Osteoblast (primary cell): ENCODE data around the gene DOCK7. TPM values are rescaled to one million over a fixed set of nuclear protein-coding genes. Genes with fewer than 3 reads are reported as not detected.

Experiments
- DNase-seq: peaks from one replicate; pipeline ENCODE4 v3.0.0; 2011; ENCODE audit warnings: low spot score, mixed read lengths; ENCODE audit not compliant: insufficient read length; ENCODE audit errors: missing footprints
- H2AFZ ChIP-seq: 2 replicates; pipeline ENCODE4 v1.6.0; 2011; ENCODE audit warnings: mild to moderate bottlenecking, low read length
- H3K27ac ChIP-seq: 2 replicates; pipeline ENCODE4 v1.5.1; 2011; ENCODE audit warnings: mild to moderate bottlenecking, low read depth, low read length, moderate library complexity
- H3K27me3 ChIP-seq: 2 replicates; pipeline ENCODE4 v1.6.0; 2012; ENCODE audit warnings: mild to moderate bottlenecking, control low read depth, inconsistent platforms, low read length, moderate library complexity; ENCODE audit not compliant: insufficient read depth
- H3K36me3 ChIP-seq: 2 replicates; pipeline ENCODE4 v1.5.1; 2011; ENCODE audit warnings: mild to moderate bottlenecking, low read length, control low read depth, moderate library complexity; ENCODE audit not compliant: insufficient read depth
- H3K4me1 ChIP-seq: 2 replicates; pipeline ENCODE4 v1.5.1; 2011; ENCODE audit warnings: mild to moderate bottlenecking, low read length, control low read depth, moderate library complexity; ENCODE audit not compliant: insufficient read depth
- H3K4me2 ChIP-seq: 2 replicates; pipeline ENCODE4 v1.6.0; 2011; ENCODE audit warnings: mild to moderate bottlenecking, low read length; ENCODE audit not compliant: insufficient read depth
- H3K4me3 ChIP-seq: fragments of 200-600 bp; sonication (generic); 3 replicates; pipeline ENCODE4 v1.5.1; 2012; ENCODE audit warnings: mild to moderate bottlenecking, low read length, inconsistent platforms; ENCODE audit not compliant: insufficient read depth
- H3K79me2 ChIP-seq: 2 replicates; pipeline ENCODE4 v1.6.0; 2012; ENCODE audit warnings: mild to moderate bottlenecking, low read length, control low read depth, inconsistent platforms; ENCODE audit not compliant: insufficient read depth
- H3K9me3 ChIP-seq: 2 replicates; pipeline ENCODE4 v1.5.1; 2011; ENCODE audit warnings: low read depth, low read length, control low read depth
- H4K20me1 ChIP-seq: 2 replicates; pipeline ENCODE4 v1.6.0; 2012; ENCODE audit warnings: mild to moderate bottlenecking, low read length, control low read depth; ENCODE audit not compliant: insufficient read depth
- total RNA-seq: library from RNA; depleted of rRNA; stranded (reverse); fragments of >200 nt; gene quantifications from 2 replicates; pipeline ENCODE4 v1.2.3, GENCODE V29; 2012
- TF ChIP-seq, protein P1 (sequence below): IDR thresholded peaks from 2 replicates; pipeline ENCODE4 v1.5.1; 2011; ENCODE audit warnings: mild to moderate bottlenecking, low read depth, low read length, moderate library complexity; ENCODE audit errors: extremely low read depth

DOCK7 gene, protein sequence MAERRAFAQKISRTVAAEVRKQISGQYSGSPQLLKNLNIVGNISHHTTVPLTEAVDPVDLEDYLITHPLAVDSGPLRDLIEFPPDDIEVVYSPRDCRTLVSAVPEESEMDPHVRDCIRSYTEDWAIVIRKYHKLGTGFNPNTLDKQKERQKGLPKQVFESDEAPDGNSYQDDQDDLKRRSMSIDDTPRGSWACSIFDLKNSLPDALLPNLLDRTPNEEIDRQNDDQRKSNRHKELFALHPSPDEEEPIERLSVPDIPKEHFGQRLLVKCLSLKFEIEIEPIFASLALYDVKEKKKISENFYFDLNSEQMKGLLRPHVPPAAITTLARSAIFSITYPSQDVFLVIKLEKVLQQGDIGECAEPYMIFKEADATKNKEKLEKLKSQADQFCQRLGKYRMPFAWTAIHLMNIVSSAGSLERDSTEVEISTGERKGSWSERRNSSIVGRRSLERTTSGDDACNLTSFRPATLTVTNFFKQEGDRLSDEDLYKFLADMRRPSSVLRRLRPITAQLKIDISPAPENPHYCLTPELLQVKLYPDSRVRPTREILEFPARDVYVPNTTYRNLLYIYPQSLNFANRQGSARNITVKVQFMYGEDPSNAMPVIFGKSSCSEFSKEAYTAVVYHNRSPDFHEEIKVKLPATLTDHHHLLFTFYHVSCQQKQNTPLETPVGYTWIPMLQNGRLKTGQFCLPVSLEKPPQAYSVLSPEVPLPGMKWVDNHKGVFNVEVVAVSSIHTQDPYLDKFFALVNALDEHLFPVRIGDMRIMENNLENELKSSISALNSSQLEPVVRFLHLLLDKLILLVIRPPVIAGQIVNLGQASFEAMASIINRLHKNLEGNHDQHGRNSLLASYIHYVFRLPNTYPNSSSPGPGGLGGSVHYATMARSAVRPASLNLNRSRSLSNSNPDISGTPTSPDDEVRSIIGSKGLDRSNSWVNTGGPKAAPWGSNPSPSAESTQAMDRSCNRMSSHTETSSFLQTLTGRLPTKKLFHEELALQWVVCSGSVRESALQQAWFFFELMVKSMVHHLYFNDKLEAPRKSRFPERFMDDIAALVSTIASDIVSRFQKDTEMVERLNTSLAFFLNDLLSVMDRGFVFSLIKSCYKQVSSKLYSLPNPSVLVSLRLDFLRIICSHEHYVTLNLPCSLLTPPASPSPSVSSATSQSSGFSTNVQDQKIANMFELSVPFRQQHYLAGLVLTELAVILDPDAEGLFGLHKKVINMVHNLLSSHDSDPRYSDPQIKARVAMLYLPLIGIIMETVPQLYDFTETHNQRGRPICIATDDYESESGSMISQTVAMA (N-terminal part only)
- total RNA-seq, result 73.8 and 91.3 TPM in 2 replicates

DNA sequence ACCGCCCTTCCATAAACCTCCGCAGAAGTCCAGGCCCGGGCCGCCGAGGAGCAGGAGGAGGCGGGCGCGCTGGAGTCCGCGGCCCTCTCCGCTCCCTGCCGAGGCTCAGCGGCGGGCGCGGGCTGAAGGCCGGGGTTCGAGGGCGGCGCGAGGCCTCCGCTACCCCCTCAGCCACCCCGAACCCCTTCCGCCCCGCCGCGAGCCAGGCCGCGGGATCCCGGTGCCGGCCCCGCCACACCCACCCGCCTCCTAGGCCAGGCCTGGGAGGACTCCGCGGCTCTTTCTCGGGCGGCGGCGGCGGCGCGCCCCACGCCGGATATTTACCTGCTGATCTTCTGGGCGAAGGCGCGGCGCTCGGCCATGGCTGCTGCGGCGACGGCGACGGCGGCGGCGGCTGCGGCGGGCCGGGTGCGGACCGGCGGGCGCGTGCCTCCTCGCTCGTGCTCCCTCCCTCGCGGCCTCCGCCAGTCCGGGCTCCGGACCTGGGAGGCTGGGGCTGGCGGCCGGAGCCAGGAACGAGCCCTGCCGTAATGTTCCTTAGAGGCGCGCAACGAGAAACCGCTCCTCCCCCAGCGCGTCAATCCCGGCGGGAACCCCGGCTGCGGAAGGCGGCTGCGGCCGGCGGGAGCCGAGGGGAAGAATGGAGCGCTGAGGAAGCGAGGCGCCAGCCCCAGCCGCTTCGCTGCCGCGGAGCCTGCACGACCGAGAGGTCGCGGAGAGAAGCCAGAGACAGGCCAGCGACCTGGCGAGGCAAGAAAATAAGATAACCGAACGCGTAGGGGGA, at the start of gene DOCK7:
Gene DOCK7, minus strand, starts transcription at position 484 of the 784 bp plus-strand sequence. Its CDS starts 122 bp downstream, at position 362.
- peaks cover 52% of the 10 kb centered on the region for H3K79me2 ChIP-seq
- H3K9me3 ChIP-seq, result no peaks in the 10 kb centered on the region
- H3K4me3 ChIP-seq, result peak within 1 kb of the TSS; percentile 94
- peaks cover 43% of the 10 kb centered on the region for H3K4me1 ChIP-seq
- H2AFZ ChIP-seq, result peak within 1 kb of the TSS; percentile 98
- TF ChIP-seq, protein P1, sequence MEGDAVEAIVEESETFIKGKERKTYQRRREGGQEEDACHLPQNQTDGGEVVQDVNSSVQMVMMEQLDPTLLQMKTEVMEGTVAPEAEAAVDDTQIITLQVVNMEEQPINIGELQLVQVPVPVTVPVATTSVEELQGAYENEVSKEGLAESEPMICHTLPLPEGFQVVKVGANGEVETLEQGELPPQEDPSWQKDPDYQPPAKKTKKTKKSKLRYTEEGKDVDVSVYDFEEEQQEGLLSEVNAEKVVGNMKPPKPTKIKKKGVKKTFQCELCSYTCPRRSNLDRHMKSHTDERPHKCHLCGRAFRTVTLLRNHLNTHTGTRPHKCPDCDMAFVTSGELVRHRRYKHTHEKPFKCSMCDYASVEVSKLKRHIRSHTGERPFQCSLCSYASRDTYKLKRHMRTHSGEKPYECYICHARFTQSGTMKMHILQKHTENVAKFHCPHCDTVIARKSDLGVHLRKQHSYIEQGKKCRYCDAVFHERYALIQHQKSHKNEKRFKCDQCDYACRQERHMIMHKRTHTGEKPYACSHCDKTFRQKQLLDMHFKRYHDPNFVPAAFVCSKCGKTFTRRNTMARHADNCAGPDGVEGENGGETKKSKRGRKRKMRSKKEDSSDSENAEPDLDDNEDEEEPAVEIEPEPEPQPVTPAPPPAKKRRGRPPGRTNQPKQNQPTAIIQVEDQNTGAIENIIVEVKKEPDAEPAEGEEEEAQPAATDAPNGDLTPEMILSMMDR, result no peak
- H3K4me2 ChIP-seq, result peak within 1 kb of the TSS; percentile 93
- no peaks in the 10 kb centered on the region for H3K36me3 ChIP-seq
- no peaks in the 10 kb centered on the region for H3K27me3 ChIP-seq
- peak within 1 kb of the TSS; percentile 71 for H3K27ac ChIP-seq
- H4K20me1 ChIP-seq, result peaks cover 11% of the 10 kb centered on the region
- peak; percentile 96 for DNase-seq

GRCh38 chr1:62735491-62736171, 47.4 kb upstream of the DOCK7 start:
- TF ChIP-seq, protein P1, result no peak
- Histone ChIP-seq H3K27ac (no peak overlapping the region), H3K4me1 (no peaks in the 10 kb centered on the region), H3K79me2 (no peaks in the 10 kb centered on the region), H3K27me3 (no peaks in the 10 kb centered on the region), H3K4me2 (no peak overlapping the region), H2AFZ (no peak overlapping the region), H3K36me3 (no peaks in the 10 kb centered on the region), H3K9me3 (no peaks in the 10 kb centered on the region), H3K4me3 (no peak overlapping the region), H4K20me1 (no peaks in the 10 kb centered on the region)
- no peak for DNase-seq

DNA sequence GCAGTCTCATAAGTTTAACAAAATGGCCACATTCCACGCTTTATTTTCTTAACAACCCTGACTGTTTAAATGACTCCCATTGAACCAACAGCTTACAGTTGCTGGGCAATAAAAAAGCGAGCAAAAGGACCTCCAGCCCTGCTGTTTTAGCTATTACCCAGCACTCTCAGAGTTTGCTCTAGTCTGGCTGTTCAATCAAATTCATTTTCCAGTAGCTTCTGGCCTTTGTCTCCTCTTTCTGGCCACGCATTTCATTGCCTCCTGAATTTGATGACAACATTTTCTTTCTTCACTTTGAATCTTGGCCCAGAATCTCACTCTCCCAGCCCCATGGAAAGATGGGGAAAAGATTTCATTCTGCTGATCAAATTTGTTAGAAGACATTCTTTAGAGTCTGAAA, 44.1 kb upstream of the DOCK7 start:
- Histone ChIP-seq H3K79me2 (no peaks in the 10 kb centered on the region), H3K27me3 (no peaks in the 10 kb centered on the region), H3K4me3 (no peak overlapping the region), H2AFZ (no peak overlapping the region), H3K4me1 (peaks cover 10% of the 10 kb centered on the region), H3K4me2 (no peak overlapping the region), H3K27ac (no peak overlapping the region), H3K36me3 (no peaks in the 10 kb centered on the region), H3K9me3 (no peaks in the 10 kb centered on the region), H4K20me1 (no peaks in the 10 kb centered on the region)
- peak; percentile 4 for DNase-seq
- TF ChIP-seq, protein P1, result no peak
